ENCODE results near the gene SMPD3.
A peak's percentile ranks its signal among the peaks of the same experiment; 100 is the strongest.

Gene SMPD3

GRCh38 chr16:68357521-68357922 is 90.8 kb downstream of the SMPD3 start:
- DNase-seq, result no peak

- DNase-seq, result no peak
Observed at GRCh38 chr16:68356919-68357286, 91.4 kb downstream of the SMPD3 start.

- peak in 4 of 51 donors; percentile 7 to 27 (median 18) for DNase-seq
Observed at GRCh38 chr16:68356249-68356918, 91.9 kb downstream of the SMPD3 start.

GRCh38 chr16:68355447-68356248 is 92.7 kb downstream of the SMPD3 start:
- DNase-seq, result no peak

GRCh38 chr16:68354816-68355215 is 93.5 kb downstream of the SMPD3 start:
- no peak for DNase-seq

- no peak for DNase-seq
Observed at GRCh38 chr16:68353366-68353765, 94.9 kb downstream of the SMPD3 start.

GRCh38 chr16:68351991-68352431 is 96.3 kb downstream of the SMPD3 start:
- no peak for DNase-seq

GRCh38 chr16:68351463-68351862 is 96.8 kb downstream of the SMPD3 start:
- DNase-seq, result no peak

GRCh38 chr16:68350813-68351350 is 97.4 kb downstream of the SMPD3 start:
- no peak for DNase-seq

- no peak for DNase-seq
Observed at GRCh38 chr16:68349838-68350410, 98.4 kb downstream of the SMPD3 start.

- DNase-seq, result no peak
Observed at GRCh38 chr16:68348639-68349445, 99.5 kb downstream of the SMPD3 start.

GRCh38 chr16:68347605-68348004 is 100.7 kb downstream of the SMPD3 start:
- DNase-seq, result no peak

GRCh38 chr16:68346892-68347480 is 101.3 kb downstream of the SMPD3 start:
- no peak for DNase-seq

- no peak for DNase-seq
Observed at GRCh38 chr16:68345958-68346635, 102.2 kb downstream of the SMPD3 start.

- DNase-seq, result no peak
Observed at GRCh38 chr16:68345351-68345810, 102.9 kb downstream of the SMPD3 start.

- no peak for DNase-seq
Observed at GRCh38 chr16:68344252-68344651, 104.1 kb downstream of the SMPD3 start.

GRCh38 chr16:68343137-68343536 is 105.2 kb downstream of the SMPD3 start:
- no peak for DNase-seq

GRCh38 chr16:68342620-68343019 is 105.7 kb downstream of the SMPD3 start:
- DNase-seq, result no peak

GRCh38 chr16:68339214-68339613 is 109.1 kb downstream of the SMPD3 start:
- no peak for DNase-seq

All from hypothalamus (tissue), 51 donors.